HG02571 (cell line): Measurements from ENCODE around the gene APPL1.
"Not testable (repeated sequence)": the region's sequence is repeated elsewhere in the genome, so short reads cannot be mapped to it uniquely, and the experiment has no call there.

Source experiments
- ATAC-seq: cut with Tn5 transposase; IDR thresholded peaks from one replicate; pipeline ENCODE4 v1.9.1; 2021; ENCODE audit warnings: mild to moderate bottlenecking, moderate library complexity; ENCODE audit not compliant: unreplicated experiment

Gene APPL1

GRCh38 chr3:57268416-57268815 lies 40.9 kb downstream of the APPL1 start:
- no peak for ATAC-seq

GRCh38 chr3:57274845-57275244 lies 47.3 kb downstream of the APPL1 start:
- ATAC-seq: no peak

GRCh38 chr3:57275393-57275792 lies 47.9 kb downstream of the APPL1 start:
- ATAC-seq: no peak

- ATAC-seq: no peak
These were observed 50.7 kb downstream of the APPL1 start for GRCh38 chr3:57278237-57278636.

GRCh38 chr3:57279685-57280084 lies 52.2 kb downstream of the APPL1 start:
- ATAC-seq: no peak

- ATAC-seq: no peak
These were observed 54.2 kb downstream of the APPL1 start for GRCh38 chr3:57281715-57282114.

- ATAC-seq: no peak
These were observed 55.8 kb downstream of the APPL1 start for GRCh38 chr3:57283334-57283733.

GRCh38 chr3:57287205-57287604 lies 59.7 kb downstream of the APPL1 start:
- no peak for ATAC-seq

GRCh38 chr3:57288403-57288802 lies 60.9 kb downstream of the APPL1 start:
- no peak for ATAC-seq

- ATAC-seq: no peak
These were observed 64.8 kb downstream of the APPL1 start, which contains the start of gene ASB14 for GRCh38 chr3:57292159-57292896. ASB14 (minus strand) TSS chr3:57292685; CDS start chr3:57292033, 652 bp downstream.

GRCh38 chr3:57292897-57293526 lies 65.5 kb downstream of the APPL1 start:
- no peak for ATAC-seq

GRCh38 chr3:57298041-57298440 lies 70.5 kb downstream of the APPL1 start:
- no peak for ATAC-seq

GRCh38 chr3:57303520-57303919 lies 76.0 kb downstream of the APPL1 start:
- not testable (repeated sequence) for ATAC-seq

GRCh38 chr3:57309769-57310360 lies 82.3 kb downstream of the APPL1 start:
- no peak for ATAC-seq

- no peak for ATAC-seq
These were observed 86.7 kb downstream of the APPL1 start for GRCh38 chr3:57314204-57314603.
